ENCODE measurements around the gene ALOX5.
"Not testable (repeated sequence)": the region's sequence is repeated elsewhere in the genome, so short reads cannot be mapped to it uniquely, and the experiment has no call there.

The ALOX5 gene

DNA sequence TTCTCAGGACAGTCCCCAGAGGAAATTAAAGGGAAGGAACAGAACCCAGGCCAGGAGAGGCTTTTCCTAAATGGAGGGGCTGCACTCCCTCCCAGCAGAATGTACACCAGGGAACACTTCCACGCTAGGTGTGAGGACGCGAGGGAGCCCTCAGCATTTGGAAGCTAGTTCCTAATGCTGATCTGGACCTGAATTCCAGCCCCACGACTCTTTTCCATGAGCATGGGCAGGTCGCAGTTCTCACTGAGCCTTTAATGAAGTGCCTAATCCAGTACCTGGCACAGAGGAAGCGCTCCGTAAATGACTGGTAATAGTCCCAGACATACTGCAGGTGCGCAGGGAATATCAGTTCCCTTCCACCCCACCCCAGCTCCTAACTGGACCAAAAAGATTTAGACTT, 1.1 kb downstream of the ALOX5 start:
- DNase-seq: no peak

DNA sequence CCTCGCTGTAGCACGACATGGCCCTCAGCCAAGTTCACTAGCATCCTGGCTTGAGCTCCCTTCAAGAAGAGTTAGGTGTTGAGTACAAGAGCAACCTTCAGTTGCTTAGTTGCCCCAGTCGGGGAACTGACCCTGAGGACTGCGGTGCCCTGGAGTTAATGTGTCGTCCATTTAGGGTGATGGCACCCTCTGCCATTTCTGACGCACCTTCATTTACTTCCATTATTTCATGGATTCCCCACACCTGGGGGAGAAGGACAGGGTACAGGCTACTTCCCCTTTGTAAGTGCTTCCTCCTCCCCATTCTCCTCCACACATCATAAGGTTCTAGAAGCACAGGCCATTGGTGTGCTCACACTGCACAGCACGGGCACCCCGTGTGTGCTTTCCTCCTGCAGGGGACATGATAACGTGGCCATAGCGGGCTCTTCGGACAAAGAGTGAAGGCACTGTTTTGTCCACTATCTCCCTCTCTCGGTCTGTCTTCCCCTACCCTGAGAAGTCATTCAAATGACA, 1.8 kb downstream of the ALOX5 start:
- no peak for DNase-seq

DNA sequence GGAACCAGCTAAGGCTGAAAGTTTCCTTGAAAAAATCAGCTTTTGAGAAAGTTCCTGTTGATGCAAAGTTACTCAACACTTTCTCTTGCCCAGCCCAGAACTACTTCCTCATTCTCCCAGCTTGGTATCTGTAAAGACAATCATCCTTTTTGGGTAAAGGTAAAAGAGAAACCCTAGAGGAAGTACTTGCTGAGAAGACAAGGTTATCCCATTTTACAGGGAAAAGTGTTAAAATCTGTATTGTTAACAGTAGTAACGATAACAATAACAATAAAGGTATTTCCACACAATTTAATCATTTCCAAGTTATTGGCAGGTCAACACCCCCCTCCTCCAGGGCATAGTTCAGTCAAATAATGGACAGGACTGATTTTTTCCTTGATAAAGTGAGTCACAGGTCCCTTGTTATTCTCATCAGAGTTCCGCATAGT, 2.4 kb downstream of the ALOX5 start:
- no peak for DNase-seq

DNA sequence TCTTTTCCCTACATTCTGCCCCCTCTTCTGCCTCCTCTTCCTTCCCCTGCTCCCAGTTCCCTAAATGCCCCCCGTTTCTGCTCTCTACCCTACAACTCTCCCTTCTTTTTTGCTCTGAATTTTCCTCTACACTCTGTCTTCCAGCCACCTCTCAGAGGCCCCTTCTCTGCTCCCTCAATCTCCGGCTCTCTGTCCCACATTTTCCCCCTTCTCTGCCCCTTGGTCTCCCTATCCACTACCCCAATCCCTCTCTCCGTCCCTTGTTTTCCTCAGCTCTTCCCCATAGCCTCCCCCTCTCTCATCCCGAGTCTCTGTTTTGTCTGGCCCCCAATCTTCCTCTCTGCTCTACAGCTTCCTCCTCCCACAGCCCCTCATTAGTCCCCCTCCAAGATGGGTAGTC, 3.3 kb downstream of the ALOX5 start:
- no peak for DNase-seq

DNA sequence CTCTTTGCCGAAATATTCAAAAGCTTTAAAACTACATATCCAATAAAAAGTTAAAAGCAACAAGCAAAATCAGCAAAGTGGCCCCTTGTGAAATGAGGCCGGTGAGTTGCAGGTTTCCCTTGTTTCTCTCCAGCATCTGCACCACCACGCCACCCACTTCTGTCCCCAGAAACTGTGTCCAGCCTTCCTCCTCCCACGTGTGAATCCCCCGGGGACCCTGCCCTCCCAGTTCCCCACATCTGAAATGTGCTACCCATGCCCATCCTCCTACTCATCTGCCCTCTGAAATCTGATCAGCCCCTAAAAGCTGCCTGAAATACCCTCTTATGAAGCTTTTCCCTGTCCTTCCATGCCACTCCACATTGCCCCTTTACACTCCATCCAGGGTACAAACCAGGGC, 3.8 kb downstream of the ALOX5 start:
- no peak for DNase-seq

DNA sequence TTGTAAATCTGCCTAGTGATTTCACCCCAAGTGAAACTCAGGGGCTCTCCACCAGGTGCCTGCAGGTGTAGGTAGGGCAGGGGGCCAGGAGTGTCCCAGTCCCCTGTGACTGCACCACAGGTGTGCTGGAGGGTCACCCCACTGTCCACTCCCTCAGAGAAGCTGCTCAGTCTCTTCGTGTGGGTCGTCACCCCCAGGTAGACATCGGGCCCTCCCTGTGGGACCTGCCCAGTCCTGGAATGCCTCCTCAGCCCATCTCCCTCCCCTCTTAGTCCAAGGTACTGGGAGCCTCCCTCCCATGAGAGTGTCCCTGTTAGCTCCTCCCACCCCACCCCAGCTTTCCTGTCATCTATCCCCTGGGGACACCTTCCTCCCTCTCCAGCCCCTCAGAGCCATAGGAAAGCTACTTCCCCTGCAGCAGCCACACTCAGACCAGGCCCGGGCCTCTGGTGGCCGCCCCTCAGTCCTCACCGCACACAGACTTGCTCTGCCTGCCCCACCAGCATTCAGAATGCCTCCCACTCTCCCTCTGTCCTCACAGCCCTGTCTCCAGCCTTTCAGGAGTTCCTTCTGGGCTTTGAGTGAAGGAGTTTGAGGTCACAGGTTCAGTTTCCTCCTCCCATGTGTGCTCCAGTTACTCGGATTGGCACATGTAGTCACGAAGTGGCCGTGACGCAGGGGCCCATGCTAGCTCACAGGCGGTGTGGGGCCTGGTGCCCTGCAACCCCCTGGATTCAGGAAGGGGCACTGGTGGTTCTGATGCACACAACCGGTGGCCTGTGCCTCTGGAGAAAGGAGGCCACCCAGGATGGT, 5.1 kb downstream of the ALOX5 start:
- no peak for DNase-seq

DNA sequence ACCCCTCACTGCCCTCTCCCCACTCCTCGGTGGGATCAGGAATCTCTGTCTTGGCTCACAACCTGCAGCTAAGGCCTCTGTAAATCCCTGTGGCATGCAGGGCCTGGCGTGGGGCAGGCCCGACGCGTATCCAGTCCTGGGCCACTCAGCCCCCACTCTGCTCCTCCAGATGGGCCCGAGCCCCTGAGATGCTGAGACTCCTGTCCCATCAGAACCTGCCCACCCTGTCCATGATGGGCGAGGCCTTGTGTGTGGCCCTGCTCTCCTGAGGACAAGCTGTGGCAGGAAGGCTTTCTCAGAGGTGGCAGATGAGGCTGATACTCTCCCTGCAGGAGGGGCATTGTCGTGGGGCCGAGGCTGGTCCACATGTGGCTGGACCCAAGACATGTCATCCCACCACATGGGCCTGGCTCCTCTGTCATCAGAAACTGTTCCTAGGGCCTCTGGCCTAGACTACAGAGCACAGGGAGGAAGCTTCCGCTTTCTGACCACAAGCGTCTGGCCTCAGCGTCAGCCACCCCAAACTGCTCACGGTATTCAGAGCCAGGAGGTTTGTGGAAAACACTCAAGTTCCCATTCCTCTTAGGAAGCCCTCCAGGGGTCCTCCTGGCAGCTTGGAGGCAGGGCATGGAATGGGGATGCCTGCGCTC, 6.0 kb downstream of the ALOX5 start:
- no peak for DNase-seq

DNA sequence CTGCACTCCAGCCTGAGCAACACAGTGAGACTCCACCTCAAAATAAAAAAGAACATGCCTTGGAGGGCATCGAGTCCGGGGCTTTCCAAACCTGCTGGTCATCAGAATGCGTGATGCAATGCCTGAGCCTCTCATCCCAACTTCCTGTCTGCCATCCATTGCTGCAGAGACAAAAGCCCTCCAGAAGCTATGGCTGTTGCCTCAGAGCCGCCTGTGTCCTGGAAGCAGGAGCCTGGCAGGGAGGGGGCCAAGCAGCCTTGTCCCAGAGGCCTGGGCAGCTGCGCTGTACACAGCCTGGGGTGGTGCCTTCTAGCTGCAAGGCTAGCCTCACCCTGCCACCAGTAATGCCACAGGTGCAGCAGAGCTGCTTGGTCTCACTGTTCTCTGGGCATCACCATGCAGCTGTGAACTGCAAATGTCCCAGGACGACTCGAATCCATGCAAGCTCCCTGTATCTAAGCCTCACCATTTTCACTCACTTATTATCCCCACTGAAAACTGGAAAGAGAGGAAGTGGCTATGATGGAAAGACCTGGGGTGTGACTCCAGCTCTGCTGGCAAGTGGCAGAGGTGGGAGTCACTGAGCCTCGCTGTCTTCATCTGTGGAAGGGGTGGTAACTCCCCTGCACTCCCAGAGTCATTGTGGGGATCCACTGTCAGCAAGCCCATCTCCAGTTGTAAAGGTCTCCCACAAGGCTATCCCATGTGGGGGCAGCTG, 7.0 kb downstream of the ALOX5 start:
- DNase-seq: no peak

DNA sequence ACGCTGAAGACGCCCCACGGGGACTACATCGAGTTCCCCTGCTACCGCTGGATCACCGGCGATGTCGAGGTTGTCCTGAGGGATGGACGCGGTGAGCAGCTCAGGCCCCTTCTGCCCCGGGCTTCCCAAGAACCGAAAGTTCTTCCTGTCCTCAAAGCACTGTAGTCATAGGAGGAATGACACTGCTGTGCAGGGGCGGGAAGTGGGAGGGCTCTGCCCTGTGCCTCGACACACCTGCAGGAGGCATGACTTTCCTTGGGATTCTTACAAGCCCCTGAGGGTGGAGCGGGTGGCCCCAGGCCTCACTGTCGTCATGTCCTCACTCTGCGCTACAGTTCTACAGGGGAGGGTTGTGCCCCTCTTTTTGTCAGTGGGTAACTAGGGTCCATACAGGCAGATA, 8.6 kb downstream of the ALOX5 start:
- no peak for DNase-seq

DNA sequence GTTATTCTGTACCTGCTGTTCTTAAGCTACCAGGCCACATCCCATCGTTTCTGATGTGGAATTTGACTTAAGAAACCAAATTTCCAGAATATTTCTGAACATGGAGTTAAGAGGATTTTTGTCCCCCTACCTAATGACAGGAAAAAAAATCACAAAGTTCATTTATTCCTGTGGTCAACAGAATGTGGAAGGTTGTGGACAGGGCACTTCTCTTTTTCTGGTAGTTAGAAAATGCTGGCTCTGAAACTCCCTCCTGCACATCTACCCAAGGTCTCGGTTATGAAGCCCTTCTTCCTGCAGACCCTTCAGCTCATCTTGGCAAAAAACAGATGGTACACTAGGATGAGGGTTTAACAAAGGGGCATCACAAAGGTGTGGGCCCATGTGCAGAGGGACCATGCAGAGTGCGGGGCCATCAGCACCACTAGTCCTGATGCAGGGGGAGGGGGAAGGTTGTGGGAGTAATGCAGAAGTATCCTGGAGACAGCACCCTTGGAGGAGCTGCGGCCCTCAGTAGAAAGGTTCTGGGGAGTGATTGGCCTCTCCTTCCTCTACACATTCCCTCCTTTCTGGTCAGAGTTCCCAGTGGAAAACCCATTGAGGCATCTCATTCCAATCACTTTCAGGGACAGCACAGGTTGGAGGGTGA, 9.8 kb downstream of the ALOX5 start:
- DNase-seq: no peak

DNA sequence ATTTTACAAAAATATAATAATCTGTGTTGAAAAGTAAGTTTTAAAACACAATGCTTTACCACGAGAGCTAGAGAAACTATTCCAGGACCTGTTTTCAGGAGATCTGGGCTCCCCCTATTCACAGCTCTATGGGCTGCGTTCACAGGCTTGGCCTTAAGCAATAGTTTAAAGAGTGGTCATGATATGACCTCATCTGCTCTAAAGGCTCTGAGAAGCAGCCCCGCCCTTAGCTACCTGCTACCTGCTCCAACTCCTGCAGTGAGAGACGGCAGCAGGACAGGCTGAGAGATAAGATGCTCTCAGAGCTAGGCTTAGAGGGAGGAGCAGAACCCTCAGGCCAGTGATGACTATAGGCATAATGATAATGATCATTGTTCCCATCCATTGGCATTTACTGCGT, 12.6 kb downstream of the ALOX5 start:
- DNase-seq: no peak

DNA sequence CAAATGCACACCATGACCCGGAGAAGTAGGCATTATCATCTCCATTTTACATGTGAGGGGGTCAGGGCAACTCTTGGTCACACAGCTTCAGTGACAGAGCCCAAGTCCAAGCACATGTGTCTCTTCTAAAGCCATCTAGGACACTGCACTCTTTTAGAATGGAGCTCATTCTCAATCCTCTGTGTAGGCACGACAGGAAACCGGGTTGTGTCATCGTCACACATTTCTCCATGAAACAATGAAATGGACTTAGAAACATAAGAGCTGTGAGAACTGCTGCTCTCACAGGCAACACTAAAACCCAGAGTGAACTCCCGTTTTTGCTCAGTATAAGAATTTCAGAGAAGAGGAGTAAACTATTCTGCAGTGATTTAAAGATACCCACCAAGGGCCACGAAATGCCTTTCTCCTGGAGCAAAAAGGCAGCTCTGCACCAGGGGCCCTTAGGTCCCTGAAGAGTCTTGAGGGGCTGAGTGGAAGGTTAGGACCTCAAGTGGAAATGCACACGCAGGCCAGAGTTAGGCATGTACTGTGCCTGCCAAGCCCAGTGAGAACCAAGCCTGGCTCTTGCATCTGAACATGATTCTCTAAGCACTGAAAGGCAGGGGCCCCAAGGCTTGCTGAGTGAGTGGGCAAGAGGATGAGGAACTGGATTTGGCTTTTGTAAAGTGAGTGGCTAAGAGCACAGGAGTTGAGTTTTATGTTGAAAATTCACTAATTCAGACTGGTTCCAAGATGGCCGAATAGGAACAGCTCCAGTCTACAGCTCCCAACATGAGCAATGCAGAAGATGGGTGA, 13.3 kb downstream of the ALOX5 start:
- DNase-seq: no peak

DNA sequence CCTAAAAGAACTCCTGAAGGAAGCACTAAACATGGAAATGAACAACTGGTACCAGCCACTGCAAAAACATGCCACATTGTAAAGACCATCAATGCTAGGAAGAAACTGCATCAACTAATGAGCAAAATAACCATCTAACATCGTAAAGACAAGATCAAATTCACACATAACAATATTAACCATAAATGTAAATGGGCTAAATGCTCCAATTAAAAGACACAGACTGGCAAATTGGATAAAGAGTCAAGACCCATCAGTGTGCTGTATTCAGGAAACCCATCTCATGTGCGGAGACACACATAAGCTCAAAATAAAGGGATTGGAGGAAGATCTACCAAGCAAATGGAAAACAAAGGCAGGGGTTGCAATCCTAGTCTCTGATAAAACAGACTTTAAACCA, 15.7 kb downstream of the ALOX5 start:
- not testable (repeated sequence) for DNase-seq

DNA sequence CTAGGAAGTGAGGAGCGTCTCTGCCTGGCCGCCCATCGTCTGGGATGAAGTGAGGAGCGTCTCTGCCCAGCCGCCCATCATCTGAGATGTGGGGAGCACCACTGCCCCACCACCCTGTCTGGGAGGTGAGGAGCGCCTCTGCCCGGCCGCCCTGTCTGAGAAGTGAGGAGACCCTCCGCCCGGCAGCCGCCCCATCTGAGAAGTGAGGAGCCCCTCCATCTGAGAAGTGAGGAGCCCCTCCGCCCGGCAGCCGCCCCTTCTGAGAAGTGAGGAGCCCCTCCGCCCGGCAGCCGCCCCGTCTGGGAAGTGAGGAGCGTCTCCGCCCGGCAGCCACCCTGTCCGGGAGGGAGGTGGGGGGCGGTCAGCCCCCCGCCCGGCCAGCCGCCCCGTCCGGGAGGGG, 17.6 kb downstream of the ALOX5 start:
- DNase-seq: not testable (repeated sequence)

DNA sequence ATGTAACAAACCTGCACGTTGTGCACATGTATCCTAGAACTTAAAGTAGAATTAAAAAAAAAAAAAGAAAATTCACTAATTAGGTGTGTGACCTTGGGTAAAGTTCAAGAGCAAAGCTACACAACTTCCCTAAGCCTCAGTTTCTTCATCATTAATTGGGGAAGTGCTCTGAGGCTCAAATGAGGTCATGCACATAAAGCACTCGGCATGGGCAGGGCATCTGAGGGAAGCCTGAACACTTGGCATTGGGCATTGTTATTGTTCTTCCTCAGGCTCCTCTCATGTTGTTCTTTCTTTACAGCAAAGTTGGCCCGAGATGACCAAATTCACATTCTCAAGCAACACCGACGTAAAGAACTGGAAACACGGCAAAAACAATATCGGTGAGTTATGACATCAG, 21.5 kb downstream of the ALOX5 start:
- no peak for DNase-seq

DNA sequence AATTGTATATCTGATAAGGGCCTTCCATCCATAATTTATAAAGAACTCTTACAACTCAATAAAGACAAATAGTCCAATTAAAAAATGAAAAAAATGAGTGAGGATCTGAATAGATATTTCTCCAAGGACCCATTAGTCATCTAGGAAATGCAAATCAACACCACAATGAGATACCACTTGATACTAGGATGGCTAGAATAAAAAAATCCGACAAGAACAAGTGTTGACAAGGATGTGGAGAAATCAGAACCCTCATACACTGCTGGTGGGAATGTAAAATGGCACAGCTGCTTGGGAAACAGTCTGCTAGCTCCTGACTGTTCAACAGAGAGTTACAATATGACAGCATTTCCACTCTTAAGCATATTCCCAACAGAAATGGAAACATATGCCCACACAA, 24.6 kb downstream of the ALOX5 start:
- DNase-seq: no peak

DNA sequence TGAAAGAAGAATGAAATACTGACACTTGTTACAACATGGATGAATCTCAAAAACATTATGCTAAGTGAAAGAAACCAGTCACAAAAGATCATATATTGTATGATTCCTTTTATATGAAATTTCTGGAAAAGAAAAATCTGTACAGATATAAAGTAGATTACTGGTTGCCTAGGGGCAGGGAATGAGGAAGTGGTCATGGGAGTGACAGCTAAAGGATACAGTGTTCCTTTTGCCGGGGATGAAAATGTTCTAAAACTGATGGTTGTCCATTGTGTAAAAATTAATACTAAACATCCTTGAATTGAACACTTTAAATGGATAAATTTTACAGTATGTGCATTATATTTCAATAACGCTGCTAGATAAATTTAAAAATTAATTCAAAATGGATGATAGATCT, 25.1 kb downstream of the ALOX5 start:
- no peak for DNase-seq

DNA sequence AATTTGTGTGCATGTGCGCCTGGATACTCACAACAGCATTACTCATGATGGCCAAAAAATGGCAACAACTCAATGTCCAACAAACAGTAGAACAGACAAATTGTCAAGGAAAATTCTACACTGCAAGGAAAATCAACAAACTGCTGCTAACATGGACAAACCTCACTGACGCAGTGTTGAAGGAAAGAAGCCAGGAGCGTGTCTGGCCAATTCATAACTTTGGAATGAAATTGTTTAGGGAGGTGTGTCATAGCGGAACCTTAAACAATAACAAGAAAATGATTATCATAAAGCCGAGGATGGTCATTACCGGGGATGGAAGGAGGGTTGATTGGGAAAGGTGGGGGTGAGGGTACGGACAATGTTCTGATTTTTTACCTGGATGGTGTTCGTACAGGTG, 29.1 kb downstream of the ALOX5 start:
- DNase-seq: no peak

DNA sequence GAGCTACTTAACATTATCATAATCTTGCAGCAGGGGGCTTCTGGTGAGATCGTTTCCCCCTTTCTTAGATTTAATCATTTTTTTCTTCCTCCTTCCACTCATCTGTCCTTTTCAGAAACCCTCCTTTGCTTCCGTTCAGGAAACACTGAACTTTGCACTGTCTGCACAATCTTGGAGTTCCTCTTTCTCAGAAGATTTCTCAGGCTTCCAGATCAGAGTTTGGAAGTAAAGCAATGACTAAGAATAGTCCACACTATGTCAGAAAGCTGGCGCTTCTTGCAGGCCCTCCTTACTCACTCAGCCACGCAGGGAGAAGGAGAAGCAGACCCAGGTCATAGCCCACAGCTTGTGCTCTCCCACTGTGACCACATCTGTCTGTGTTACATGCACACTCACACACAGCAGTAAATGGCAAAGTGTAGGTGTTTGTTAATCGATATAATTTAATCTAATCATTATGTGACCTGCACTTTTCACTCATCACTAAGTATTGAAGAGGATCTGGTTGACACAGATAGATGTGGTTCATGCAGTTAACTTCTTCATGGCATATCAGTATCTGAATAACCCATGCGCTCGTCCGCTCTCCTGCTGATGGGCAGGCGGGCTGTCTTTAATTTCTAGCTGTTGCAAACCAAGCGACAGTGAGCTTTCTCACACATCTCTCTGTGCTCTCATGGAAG, 30.2 kb downstream of the ALOX5 start:
- DNase-seq: no peak

DNA sequence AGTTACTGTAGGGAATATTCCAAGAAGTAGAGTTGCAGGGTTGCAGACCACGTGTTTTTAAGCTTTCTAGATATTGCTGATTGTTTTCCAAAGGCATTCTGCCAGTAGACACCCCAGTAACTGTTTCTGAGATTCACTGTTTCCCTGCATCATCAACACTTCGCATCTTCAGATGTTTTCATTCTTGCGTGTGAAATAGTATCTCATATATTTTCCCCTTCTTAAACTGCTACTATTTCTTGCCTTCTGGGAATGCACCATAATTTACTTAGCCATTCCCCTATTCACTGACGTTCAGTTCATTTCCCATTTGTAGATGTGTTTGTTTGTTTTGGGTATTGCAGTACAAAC, 30.7 kb downstream of the ALOX5 start:
- DNase-seq: no peak

DNA sequence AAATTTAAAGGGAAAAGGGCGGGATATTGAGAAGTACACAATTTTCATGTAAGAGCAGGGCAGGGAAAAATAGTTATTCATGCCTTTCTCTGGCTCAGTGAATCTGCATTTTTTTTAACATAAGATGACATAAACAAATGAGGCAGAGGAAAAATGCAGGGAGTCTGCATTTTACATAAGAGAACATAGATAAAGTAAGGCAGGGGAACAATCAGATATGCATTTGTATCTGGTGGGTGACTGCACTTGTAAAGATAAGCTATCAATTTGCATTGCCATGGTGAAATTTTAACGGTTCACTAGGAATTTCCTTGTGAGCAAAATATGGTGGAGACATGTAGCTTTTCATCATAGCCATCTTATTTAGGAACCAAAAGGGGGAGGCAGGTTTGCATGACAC, 33.5 kb downstream of the ALOX5 start:
- no peak for DNase-seq

Measured in NCI-H1694 treated with DMSO at 0.1 percent for 48 hours (cell line).